Lung (tissue), 12 donors: ENCODE measurements around the gene DOCK8. TPM values are rescaled to one million over a fixed set of nuclear protein-coding genes. Genes with fewer than 3 reads are reported as not detected.

Experiments
- ATAC-seq: fragments of 200-7000 bp; cut with Tn5 transposase; one replicate; pipeline ENCODE4 v1.9.1; 2020; ENCODE audit warnings: moderate number of reproducible peaks; ENCODE audit not compliant: insufficient read depth, low FRiP score
- DNase-seq, 3 donors: peaks; one replicate each; pipeline ENCODE4 v3.0.0-alpha.2; 2013 to 2017
- H3K27ac ChIP-seq, 2 donors: one replicate each; pipeline ENCODE4 v1.5.1; 2013; ENCODE audit warnings: mild to moderate bottlenecking in 2 of 2, moderate library complexity in 2 of 2, control low read depth in 1 of 2, inconsistent platforms in 1 of 2, low read depth in 1 of 2, low read length in 1 of 2
- H3K27me3 ChIP-seq, 3 donors: one replicate each; pipeline ENCODE4 v1.5.1; 2013; ENCODE audit warnings: low read length in 2 of 3; ENCODE audit not compliant: control insufficient read depth in 3 of 3, insufficient read depth in 3 of 3
- H3K36me3 ChIP-seq, 4 donors: one replicate each; pipeline ENCODE4 v1.5.1; 2013; ENCODE audit warnings: low read length in 4 of 4, mild to moderate bottlenecking in 1 of 4, moderate library complexity in 1 of 4; ENCODE audit not compliant: control insufficient read depth in 4 of 4, insufficient read depth in 4 of 4
- H3K4me1 ChIP-seq, 5 donors: one replicate each; pipeline ENCODE4 v1.5.1; 2013; ENCODE audit warnings: low read length in 5 of 5, mild to moderate bottlenecking in 2 of 5, moderate library complexity in 1 of 5; ENCODE audit not compliant: control insufficient read depth in 5 of 5, insufficient read depth in 5 of 5
- H3K4me3 ChIP-seq: one replicate; pipeline ENCODE4 v1.5.1; 2013; ENCODE audit warnings: mild to moderate bottlenecking, control low read depth, moderate library complexity
- H3K9ac ChIP-seq, 2 donors: one replicate each; pipeline ENCODE4 v1.5.1; 2013; ENCODE audit warnings: low read length in 2 of 2, control low read depth in 1 of 2; ENCODE audit not compliant: insufficient read depth in 1 of 2
- H3K9me3 ChIP-seq, 4 donors: one replicate each; pipeline ENCODE4 v1.5.1; 2013; ENCODE audit warnings: low read length in 3 of 4, mild to moderate bottlenecking in 1 of 4, moderate library complexity in 1 of 4; ENCODE audit not compliant: control insufficient read depth in 4 of 4, insufficient read depth in 3 of 4
- WGBS, 2 donors: extraction: QIAGEN DNeasy Blood & Tissue Kit; methylation state at CpG; one replicate each; pipeline ENCODE4 v1.1.7; 2013; 5-methylcytosine and 5-hydroxymethylcytosine counted together
- polyA plus RNA-seq, 2 donors: library from polyadenylated mRNA; stranded (reverse); fragments of 200-250 nt; gene quantifications; one replicate each; pipeline ENCODE4 v1.2.1, GENCODE V29; 2013
- total RNA-seq, 2 donors: library from RNA; depleted of rRNA in 1 of 2; stranded (reverse); fragments of >200 nt in 1 of 2; gene quantifications; one replicate each; pipeline ENCODE4 v1.2.1, GENCODE V29; 2014 to 2021
- TF ChIP-seq, protein P1 (sequence below): IDR thresholded peaks from 2 replicates; pipeline ENCODE4 v1.5.1; 2012; ENCODE audit warnings: mild to moderate bottlenecking; ENCODE audit errors: control extremely low read depth, extremely low read depth
- donor health status: control.
- donor health status: control.
- donor health status: Bipolar disorder and iron deficiency.
- donor health status: healthy.
- donor health status: DM: yes; HTN: yes; CAD: no.

DOCK8 gene
- total and polyA plus RNA-seq, 4 donors: 9.6 to 75.1 (median 27.3) TPM

DNA sequence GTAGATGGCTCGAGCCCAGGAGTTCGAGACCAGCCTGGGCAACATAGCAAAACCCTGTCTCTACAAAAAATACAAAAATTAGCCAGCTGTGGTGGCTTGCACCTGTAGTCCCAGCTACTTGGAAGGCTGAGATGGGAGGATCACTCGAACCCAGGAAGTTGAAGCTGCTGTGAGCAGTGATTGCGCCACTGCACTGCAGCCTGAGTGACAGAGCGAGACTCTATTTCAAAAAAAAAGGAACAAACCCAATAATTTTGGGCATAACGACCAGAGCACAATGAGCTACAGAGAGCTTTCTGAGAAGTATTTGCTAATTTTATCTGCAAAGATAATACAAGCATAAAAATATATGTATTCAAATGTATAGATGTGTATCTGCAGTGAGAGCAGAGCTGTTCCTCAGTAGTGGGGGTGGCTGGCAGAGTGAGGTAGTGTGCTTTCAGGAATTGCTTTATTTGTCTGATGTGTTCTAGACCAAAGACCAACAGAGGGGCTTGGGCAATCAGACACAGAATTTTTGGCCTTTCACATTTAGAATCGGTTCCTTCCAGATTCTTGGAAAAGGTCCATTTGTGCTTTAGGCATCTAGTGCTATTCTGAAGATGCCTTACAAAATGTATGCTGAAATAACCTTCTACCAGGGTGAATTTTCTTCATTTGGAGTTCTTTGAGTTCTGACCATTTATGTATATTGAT, 5.2 kb downstream of the DOCK8 start:
- no peaks in the 10 kb centered on the region for H3K4me1 ChIP-seq
- H3K9ac ChIP-seq: no peak overlapping the region
- H3K27me3 ChIP-seq: peaks cover 0 to 30% (median 29%) of the 10 kb centered on the region in 3 donors
- WGBS, 2 donors: 48 to 68% methylated on average over 7 of the region's 7 CpGs
- H3K9me3 ChIP-seq: no peaks in the 10 kb centered on the region
- H3K27ac ChIP-seq: no peak overlapping the region
- no peaks in the 10 kb centered on the region for H3K36me3 ChIP-seq
- H3K4me3 ChIP-seq: no peak overlapping the region
- ATAC-seq: no peak
- TF ChIP-seq, protein P1, sequence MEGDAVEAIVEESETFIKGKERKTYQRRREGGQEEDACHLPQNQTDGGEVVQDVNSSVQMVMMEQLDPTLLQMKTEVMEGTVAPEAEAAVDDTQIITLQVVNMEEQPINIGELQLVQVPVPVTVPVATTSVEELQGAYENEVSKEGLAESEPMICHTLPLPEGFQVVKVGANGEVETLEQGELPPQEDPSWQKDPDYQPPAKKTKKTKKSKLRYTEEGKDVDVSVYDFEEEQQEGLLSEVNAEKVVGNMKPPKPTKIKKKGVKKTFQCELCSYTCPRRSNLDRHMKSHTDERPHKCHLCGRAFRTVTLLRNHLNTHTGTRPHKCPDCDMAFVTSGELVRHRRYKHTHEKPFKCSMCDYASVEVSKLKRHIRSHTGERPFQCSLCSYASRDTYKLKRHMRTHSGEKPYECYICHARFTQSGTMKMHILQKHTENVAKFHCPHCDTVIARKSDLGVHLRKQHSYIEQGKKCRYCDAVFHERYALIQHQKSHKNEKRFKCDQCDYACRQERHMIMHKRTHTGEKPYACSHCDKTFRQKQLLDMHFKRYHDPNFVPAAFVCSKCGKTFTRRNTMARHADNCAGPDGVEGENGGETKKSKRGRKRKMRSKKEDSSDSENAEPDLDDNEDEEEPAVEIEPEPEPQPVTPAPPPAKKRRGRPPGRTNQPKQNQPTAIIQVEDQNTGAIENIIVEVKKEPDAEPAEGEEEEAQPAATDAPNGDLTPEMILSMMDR: no peak
- no peak for DNase-seq

DNA sequence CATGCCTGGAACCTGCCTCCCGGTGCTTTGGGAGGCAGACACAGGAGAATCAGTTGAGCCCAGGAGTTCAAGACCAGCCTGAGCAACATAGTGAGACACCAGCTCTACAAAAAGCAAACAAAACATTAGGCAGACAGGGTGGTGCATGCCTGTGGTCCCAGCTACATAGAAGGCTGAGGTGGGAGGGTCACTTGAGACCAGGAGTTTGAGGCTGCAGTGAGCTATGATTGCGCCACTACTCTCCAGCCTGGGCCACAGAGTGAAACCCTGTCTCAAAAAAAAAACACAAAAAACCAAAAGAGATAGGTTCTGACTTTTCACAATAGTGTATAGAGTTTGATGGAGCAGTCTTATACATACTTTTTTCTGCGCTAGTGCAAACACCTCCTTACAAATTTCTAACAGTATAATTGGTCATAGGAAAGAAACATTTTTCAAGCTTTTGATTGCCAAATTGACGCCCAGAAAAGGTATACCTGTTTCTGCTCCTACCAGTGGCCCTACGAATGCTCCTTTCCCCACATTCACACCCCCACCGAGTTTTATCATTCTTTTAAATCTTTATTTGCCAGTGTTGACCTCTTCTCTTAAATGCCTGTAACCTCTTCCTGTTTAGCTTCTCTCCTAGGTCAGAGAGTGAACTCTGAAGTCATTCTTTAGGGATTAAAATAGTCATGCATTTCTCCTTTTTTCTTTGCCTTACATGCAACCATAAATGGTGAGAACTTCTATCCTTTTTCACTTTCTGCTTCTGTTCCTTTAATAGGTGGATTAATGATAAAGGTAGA, 7.5 kb downstream of the DOCK8 start:
- Histone ChIP-seq H3K36me3 (no peaks in the 10 kb centered on the region), H3K27ac (peak overlapping the region in 1 of 2 donors; percentile 70), H3K27me3 (peaks cover 0 to 11% (median 10%) of the 10 kb centered on the region in 3 donors), H3K9me3 (no peaks in the 10 kb centered on the region), H3K4me1 (no peaks in the 10 kb centered on the region), H3K4me3 (no peak overlapping the region), H3K9ac (no peak overlapping the region)
- TF ChIP-seq, protein P1: no peak
- no peak for DNase-seq
- no peak for ATAC-seq
- 50 to 54% methylated on average over 6 of the region's 6 CpGs for WGBS, 2 donors

DNA sequence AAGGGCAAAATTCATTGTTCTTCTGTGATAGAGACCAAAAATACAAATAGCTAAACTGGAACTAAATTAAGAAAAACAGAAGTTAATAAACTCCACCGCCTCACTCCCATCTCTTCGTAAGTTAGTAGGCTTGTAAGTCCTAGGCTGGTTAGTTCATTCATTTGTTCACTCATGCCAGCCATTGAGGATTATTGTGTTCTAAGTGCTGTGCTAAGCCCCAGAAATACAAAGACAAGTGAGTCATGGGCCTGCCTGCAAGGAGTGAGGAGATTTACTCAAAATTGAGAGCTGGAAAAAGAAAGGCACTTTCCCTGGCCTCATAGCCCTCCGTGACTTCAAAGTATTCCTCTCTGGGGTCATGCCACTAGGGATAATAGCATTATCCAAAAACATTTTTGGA, 8.5 kb downstream of the DOCK8 start:
- no peak for ATAC-seq
- no peaks in the 10 kb centered on the region for H3K4me1 ChIP-seq
- WGBS, 2 donors: 52 to 82% methylated on average over 3 of the region's 3 CpGs
- H3K36me3 ChIP-seq: no peaks in the 10 kb centered on the region
- H3K9ac ChIP-seq: no peak overlapping the region
- H3K27ac ChIP-seq: no peak overlapping the region
- no peak overlapping the region for H3K4me3 ChIP-seq
- DNase-seq: no peak
- H3K27me3 ChIP-seq: peaks cover 0 to 5% (median 2%) of the 10 kb centered on the region in 3 donors
- H3K9me3 ChIP-seq: no peaks in the 10 kb centered on the region
- TF ChIP-seq, protein P1: no peak
